Kidney (tissue), 14 donors: Measurements from ENCODE around the gene CUX1. TPM values are rescaled to one million over a fixed set of nuclear protein-coding genes. Genes with fewer than 3 reads are reported as not detected.
A peak's percentile ranks its signal among the peaks of the same experiment; 100 is the strongest.

ENCODE experiments used
- DNase-seq, 5 donors: peaks; one replicate each; pipeline ENCODE4 v3.0.0-alpha.2; 2013 to 2020
- FAIRE-seq: peaks from 2 replicates; lab custom pipeline; 2012; peaks lifted over from hg19 to GRCh38; lab: Jason Lieb, UNC
- H3K27ac ChIP-seq, 2 donors: one replicate each; pipeline ENCODE4 v1.7.0; 2013; ENCODE audit warnings: low read depth in 2 of 2, low read length in 2 of 2, inconsistent platforms in 1 of 2
- H3K27me3 ChIP-seq: one replicate; pipeline ENCODE4 v1.7.1; 2013; ENCODE audit warnings: low read length, inconsistent platforms; ENCODE audit not compliant: control insufficient read depth, insufficient read depth
- H3K36me3 ChIP-seq, 3 donors: one replicate each; pipeline versions ENCODE4 v1.7.0 to v1.7.1; 2013; ENCODE audit warnings: low read length in 3 of 3, control low read depth in 1 of 3, inconsistent platforms in 1 of 3; ENCODE audit not compliant: insufficient read depth in 3 of 3, control insufficient read depth in 2 of 3
- H3K4me1 ChIP-seq, 3 donors: one replicate each; pipeline versions ENCODE4 v1.7.0 to v1.7.1; 2013; ENCODE audit warnings: low read length in 3 of 3, inconsistent platforms in 1 of 3, low read depth in 1 of 3; ENCODE audit not compliant: control insufficient read depth in 2 of 3, insufficient read depth in 2 of 3
- H3K4me3 ChIP-seq, 3 donors: one replicate each; pipeline versions ENCODE4 v1.7.0 to v1.8.1; 2013; ENCODE audit warnings: low read length in 3 of 3, control low read depth in 1 of 3, inconsistent platforms in 1 of 3
- H3K9ac ChIP-seq, 3 donors: one replicate each; pipeline versions ENCODE4 v1.7.0 to v1.7.1; 2013; ENCODE audit warnings: low read length in 3 of 3, control low read depth in 1 of 3, inconsistent platforms in 1 of 3
- H3K9me3 ChIP-seq, 3 donors: one replicate each; pipeline versions ENCODE4 v1.7.0 to v1.7.1; 2013; ENCODE audit warnings: low read length in 3 of 3, control low read depth in 1 of 3, inconsistent platforms in 1 of 3; ENCODE audit not compliant: control insufficient read depth in 2 of 3, insufficient read depth in 1 of 3
- CTCF ChIP-seq: IDR thresholded peaks from 3 replicates; pipeline ENCODE4 v1.5.1; 2012; ENCODE audit warnings: mild to moderate bottlenecking, moderate library complexity, borderline replicate concordance; ENCODE audit not compliant: insufficient read depth; ENCODE audit errors: extremely low read depth
- intact Hi-C: fragments of 100-400 bp; cut with DNase I; formaldehyde crosslinking; loops from one replicate; pipeline ENCODE4 v1.11.1; 2022
- polyA plus RNA-seq: library from polyadenylated mRNA; stranded (reverse); fragments of 350-450 nt; fragmentation: Illumina TruSeq; extraction: RNeasy Lipid Tissue Mini Kit (QIAGEN cat#74804); gene quantifications from one replicate; pipeline ENCODE4 v1.2.3, GENCODE V29; 2014; ENCODE audit warnings: low read depth, low replicate concordance; ENCODE audit not compliant: insufficient read depth
- total RNA-seq: library from RNA; stranded (reverse); fragmentation: NEBNext Ultra II Directional; extraction: Animal tissue kit (Norgen Biotek cat#: 25700); gene quantifications from one replicate; pipeline ENCODE4 v1.2.1, GENCODE V29; 2021
- donor health status: control.
- donor health status: control.
- donor health status: control.
- donor health status: control.
- donor health status: control.
- donor health status: DM: yes; HTN: yes; CAD: no.
- donor health status: Normal renal cell carcinoma (clear cell type).

CUX1 gene
- total and polyA plus RNA-seq, 2 donors from 2014 or later = 71.4 to 126 TPM

DNA sequence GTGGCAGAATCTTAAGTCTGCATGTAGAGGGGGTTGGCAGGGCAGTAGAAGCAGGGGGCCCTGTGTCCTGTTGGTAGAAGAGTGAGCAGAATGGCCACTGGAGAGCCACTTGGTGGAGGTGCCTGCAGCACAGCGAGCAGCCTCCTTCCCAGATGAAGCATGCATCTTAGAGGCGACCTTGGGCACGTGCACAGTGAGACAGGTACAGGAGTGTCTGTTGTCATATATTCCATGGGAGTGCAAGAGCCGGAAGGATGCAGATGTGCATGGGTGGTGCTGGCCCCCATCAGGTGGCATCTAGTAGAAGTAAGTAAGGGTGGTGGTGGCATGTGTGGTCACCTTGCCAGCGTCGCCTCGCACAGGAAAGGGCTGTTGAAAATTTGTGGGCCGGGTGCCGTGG lies 53.9 kb downstream of the CUX1 start:
- no peak overlapping the region for H3K4me3 ChIP-seq
- intact Hi-C loops = no loop called here
- no peaks in the 10 kb centered on the region for H3K9me3 ChIP-seq
- DNase-seq = no peak
- no peak for TF ChIP-seq CTCF
- no peak for FAIRE-seq
- peaks cover 0 to 26% (median 24%) of the 10 kb centered on the region in 3 donors for H3K4me1 ChIP-seq
- no peaks in the 10 kb centered on the region for H3K36me3 ChIP-seq
- no peaks in the 10 kb centered on the region for H3K27me3 ChIP-seq
- no peak overlapping the region for H3K9ac ChIP-seq
- no peak overlapping the region for H3K27ac ChIP-seq

DNA sequence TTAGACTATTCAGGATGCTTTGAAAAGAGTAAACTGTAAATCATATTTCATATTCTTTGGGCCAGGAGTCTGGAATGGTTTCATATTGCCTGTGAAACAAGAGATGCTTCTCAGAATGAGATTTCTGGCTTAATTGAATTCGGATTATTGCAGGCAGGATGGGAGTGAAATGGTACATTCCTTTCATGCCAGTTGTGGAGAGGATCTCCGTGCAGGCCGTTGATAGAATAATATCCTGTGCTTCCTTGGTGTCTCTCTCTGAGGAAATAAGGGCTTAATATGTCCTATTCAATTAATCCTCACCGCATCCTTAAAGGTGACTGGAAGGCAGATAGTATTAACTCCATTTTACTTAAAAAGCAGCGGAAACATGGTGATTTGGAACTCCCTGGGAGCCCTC lies 56.6 kb downstream of the CUX1 start:
- FAIRE-seq (no peak), DNase-seq (no peak)
- no peak for TF ChIP-seq CTCF
- H3K4me3 ChIP-seq = no peak overlapping the region
- H3K4me1 ChIP-seq = peaks cover 0 to 13% (median 12%) of the 10 kb centered on the region in 3 donors
- no peaks in the 10 kb centered on the region for H3K27me3 ChIP-seq
- no peaks in the 10 kb centered on the region for H3K9me3 ChIP-seq
- H3K9ac ChIP-seq = no peak overlapping the region
- intact Hi-C loops = no loop called here
- no peak overlapping the region for H3K27ac ChIP-seq
- H3K36me3 ChIP-seq = no peaks in the 10 kb centered on the region

GRCh38 chr7:101875283-101875846 lies 57.9 kb downstream of the CUX1 start:
- FAIRE-seq (no peak), DNase-seq (no peak)
- Histone ChIP-seq H3K9ac (no peak overlapping the region), H3K27me3 (no peaks in the 10 kb centered on the region), H3K4me3 (no peak overlapping the region), H3K36me3 (no peaks in the 10 kb centered on the region), H3K4me1 (peaks cover 0 to 12% (median 4%) of the 10 kb centered on the region in 3 donors), H3K27ac (peak overlapping the region in 1 of 2 donors; percentile 4), H3K9me3 (no peaks in the 10 kb centered on the region)
- no peak for TF ChIP-seq CTCF
- intact Hi-C loops = no loop called here
